Measurements from ENCODE around the gene GBX2.

GBX2 gene

GRCh38 chr2:236117861-236118269, 50.3 kb downstream of the GBX2 start:
- DNase-seq (ENCODE audit: low read depth) = no peak

- DNase-seq (ENCODE audit: low read depth) = no peak
These were observed 50.8 kb downstream of the GBX2 start for GRCh38 chr2:236117401-236117800.

Measured in activated T-cell treated with anti-CD3 and anti-CD28 coated beads for 24 hours (primary cell).